NCI-H1105 (cell line): ENCODE data around the gene RPH3AL.
"Not testable (repeated sequence)": the region's sequence is repeated elsewhere in the genome, so short reads cannot be mapped to it uniquely, and the experiment has no call there.

Source experiments
- DNase-seq: peaks from one replicate; lab custom pipeline; 2025; lab: John Stamatoyannopoulos, UW

Gene RPH3AL

DNA sequence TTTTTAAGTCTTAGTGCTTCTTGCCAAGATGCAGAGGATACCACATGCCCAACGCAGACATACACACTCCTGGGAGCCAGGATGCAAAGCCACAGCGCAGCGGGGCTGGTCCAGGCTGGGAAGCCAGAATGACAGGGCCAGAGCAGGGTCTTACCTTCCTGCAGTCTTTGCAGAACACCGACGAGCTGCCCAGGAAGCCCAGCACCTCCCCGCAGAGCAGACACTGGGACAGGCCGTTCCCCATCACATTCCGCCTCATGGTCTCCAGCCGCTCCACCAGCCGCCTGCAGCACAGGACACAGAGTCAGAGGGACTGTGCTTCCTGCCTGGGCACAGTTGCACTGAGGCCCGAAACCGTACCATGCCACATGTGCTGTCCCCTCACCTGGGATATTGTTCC, 33.3 kb downstream of the RPH3AL start:
- DNase-seq, result no peak

DNA sequence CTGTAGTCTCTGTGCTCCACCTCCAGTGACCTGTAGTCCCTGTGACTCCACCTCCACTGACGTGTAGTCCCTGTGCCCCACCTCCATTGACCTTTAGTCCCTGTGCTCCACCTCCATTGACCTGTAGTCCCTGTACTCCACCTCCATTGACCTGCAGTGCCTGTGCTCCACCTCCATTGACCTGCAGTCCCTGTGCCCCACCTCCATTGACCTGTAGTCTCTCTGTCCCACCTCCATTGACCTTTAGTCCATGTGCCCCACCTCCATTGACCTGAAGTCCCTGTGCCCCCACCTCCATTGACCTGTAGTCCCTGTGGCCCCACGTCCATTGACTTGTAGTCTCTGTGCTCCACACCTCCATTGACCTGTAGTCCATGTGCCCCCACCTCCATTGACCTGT, 35.5 kb downstream of the RPH3AL start:
- DNase-seq, result not testable (repeated sequence)

DNA sequence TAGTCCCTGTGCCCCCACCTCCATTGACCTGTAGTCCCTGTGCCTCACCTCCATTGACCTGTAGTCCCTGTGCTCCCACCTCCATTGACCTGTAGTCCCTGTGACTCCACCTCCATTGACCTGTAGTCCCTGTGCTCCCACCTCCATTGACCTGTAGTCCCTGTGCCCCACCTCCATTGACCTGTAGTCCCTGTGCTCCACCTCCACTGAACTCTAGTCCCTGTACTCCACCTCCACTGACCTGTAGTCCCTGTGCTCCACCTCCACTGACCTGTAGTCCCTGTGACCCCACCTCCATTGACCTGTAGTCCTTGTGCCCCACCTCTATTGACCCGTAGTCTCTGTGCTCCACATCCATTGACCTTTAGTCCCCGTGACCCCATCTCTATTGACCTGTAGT, 37.2 kb downstream of the RPH3AL start:
- DNase-seq, result not testable (repeated sequence)

DNA sequence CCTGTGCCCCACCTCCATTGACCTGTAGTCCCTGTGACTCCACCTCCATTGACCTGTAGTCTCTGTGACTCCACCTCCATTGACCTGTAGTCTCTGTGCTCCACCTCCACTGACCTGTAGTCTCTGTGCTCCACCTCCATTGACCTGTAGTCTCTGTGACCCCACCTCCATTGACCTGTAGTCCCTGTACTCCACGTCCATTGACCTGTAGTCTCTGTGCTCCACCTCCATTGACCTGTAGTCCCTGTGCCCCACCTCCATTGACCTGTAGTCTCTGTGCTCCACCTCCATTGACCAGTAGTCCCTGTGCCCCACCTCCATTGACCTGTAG, 38.0 kb downstream of the RPH3AL start:
- DNase-seq, result not testable (repeated sequence)

DNA sequence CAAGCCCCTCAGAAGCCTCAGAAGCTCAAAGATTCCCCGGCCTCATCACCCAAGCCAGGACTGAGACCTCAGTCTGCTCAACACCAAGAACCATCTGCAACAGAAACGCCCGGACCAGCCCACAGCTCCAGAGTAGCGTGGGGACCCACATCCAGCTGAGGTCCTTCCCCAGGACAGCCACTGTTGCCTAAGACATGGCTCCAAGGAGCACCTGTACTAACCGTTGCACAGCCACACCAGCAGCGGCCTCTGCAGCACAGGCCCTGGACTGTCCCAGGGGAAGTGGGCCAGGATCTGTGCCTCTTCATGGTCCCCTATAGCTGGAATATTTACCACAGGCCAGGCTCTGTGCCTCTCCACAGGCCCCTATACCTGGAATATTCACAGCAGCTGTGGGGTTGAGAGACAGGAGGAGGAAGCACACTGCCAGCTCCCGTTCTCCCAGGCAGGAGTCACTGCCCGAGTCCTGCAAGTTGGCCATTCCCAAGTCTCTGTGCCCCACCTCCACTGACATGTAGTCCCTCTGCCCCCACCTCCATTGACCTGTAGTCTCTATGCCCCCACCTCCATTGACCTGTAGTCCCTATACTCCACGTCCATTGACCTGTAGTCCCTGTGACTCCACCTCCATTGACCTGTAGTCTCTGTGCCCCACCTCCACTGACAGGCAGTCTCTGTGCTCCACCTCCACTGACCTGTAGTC, 38.5 kb downstream of the RPH3AL start:
- no peak for DNase-seq

DNA sequence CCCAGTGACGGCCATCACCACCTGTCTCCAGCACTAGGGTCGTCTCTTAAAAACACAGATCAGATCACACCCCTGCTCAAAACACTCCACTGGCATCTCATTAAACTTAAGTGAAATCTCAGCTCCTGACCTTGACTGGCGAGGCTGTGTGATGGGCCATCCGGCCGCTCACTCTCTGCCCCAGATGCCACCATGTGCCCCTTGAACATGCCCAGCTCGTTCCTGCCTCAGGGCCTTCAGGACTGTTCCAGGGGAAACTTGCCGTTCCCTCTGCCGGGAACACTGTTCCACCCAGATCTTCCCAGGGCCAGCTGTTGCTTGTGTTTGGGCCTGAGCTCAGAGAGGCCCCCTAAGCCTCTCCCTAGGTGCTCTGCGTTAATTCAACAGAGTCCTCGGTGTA, 39.4 kb downstream of the RPH3AL start:
- no peak for DNase-seq

DNA sequence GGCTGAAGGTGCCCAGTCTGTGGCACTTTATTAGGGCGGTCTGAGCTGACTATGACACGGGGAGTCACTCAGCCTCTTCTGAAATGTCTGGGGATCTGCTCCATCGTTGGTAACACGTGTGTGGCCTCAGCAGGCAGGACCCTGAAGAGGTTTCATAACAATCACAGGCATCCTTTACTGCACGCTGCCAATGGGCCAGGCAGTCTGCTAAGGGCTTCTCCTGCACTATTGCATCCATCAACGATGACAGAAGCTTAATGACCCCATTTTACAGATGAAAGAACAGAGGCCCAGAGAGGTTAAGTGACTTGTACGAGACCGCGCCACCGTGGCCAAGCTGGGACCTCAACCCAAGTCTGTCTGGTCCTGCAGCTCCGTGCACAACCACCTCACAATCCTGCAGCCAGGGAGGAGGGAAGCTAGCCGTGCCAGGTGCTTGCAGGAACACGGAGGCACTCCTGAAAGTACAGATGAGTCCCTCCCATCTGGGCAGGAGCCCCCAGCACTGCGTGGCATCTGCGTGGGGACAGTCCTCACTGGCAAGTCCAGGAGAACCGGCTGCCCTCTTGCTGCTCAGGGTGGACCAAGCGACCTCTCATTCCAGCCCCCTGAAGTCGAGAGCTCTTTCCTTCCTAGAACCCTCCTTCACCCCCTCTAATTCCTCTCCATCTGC, 40.0 kb downstream of the RPH3AL start:
- DNase-seq, result no peak

DNA sequence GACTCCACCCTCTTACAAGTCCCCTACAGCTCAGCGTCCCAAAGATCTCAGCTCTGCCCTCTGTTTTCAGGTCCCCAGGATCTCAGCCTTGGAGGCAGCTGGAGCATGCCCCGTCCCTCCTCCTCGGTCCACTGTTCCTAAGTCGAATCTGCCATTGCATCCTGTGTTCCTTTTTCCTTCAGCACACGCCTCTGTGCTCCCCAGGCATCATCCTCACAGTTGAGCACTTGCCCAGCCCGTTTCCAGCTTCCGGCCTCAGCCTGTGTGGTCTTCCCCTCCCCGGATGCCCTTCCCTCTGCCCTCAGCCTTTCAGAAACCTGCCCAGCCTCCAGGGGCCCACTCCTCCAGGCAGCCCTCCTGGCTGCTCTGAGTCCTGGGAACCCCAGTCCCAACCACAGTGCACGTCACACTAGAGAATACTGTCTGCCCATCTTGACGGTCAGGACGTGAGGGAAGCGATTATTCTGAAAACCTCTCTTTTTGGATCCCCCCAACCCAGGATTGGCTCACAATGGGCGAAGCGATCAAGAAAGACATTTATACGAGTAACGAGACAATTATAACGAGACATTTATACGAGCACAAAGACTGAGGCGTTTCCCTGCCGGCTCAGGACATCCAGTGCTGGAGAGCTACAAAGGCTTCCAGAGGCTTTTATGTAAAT, 41.4 kb downstream of the RPH3AL start:
- no peak for DNase-seq

DNA sequence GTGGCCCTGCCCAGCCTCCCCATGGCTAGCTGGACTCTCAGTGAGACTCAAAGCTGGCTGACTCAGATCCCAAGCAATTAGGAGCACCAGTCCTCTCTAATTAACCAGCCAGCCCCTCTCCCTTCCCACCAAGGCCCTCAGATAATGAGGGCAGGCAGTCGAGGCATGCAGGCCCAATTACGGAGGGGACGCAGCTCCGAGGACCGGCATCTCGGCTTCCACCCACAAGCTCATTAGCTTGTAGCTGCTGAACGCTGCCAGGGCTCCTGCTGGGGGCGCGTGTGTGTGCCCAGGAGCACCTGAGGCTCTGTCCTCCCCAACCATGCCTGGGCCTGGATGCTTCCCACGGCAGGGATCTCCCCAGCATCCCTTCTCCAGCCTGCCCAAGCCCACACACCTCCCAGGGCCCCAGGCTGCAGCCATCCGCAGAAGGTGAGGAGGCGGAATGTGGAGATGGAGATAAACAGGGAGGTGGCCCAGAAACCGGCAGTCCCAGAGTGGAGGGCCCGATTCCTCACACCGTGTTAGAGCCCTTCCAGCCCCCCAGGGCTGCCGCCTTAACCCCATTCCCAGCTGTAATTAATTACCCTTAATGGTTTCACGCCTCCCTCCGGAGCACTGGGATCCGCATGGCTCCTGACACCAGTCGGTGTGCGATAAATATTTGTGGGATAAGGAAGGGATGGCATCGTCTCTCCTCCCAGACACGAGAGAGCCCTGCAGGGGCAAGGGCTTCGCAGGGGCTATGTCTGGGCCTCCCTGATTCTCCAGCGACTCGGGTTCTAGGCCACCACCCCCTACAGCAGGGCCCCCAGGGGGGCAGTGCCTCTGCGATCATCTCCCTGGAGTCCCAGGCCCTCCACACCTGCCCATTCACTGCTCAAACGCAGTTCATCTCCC, 42.2 kb downstream of the RPH3AL start:
- DNase-seq, result no peak

DNA sequence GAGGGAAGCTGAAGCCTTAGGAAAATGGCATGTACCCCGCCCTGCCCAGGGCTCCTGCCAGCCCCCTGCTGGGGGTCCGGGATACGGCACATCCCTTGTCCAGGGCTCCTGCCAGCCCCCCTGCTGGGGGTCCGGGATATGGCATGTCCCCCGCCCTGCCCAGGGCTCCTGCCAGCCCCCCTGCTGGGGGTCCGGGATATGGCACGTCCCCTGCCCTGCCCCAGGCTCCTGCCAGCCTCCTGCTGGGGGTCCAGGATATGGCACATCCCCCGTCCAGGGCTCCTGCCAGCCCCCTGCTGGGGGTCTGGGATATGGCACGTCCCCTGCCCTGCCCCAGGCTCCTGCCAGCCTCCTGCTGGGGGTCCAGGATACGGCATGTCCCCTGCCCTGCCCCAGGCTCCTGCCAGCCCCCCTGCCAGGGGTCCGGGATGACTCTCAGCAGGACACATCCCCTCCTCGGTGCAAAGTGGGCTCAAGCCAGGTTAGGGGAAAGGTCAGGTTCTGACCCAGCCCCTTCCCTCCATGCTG, 43.2 kb downstream of the RPH3AL start:
- no peak for DNase-seq

DNA sequence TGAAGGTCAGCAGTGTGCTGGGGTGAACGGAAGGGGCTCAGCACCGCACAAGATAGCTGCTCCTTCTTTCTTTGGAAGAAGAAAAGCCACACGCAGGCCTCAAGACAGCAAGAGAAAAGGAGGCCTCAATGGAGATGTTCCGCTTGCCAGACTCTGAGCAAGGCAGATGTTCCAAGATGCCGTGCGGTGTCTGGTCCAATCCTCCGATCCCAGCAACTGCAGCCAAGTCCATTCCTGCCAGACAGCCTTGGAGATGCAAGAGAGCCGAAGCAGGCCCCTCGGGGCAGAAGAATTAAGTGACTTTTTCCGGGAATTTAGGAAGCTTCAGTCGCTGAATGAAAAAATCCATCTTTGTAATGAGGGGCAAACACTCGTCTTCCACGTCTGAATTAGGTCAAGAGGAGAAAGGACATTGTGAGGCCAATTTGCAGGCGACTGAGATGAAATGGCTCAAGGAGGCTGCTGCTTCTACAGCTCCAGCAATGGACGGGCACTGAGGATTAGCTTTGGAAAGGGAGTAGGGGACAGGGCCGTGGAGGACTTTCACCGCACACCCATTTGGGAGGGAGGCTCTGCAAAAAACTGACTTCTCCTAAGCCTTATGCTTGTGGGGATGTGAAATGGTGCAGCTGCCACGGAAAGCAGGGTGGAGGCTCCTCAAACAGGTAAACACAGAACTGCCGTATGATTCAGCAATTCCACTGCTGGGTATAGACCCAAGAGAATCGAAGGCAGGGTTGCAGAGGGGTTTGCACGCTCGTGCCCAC, 44.7 kb downstream of the RPH3AL start:
- DNase-seq, result no peak

DNA sequence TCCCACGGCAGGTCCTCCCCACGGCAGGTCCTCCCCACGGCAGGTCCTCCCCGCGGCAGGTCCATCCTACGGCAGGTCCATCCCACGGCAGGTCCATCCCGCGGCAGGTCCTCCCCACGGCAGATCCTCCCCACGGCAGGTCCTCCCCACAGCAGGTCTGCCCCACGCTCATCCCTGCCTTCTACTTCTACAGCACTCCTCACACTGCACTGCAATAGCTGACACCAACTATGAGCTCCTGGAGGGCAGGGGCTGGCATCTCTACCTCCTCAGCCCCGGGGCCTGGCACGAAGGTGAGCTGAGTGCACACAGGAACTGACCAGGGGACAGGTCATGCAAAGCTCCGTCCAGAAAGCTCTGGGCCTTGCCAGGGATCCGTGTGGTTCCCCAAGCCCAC, 45.3 kb downstream of the RPH3AL start:
- no peak for DNase-seq

DNA sequence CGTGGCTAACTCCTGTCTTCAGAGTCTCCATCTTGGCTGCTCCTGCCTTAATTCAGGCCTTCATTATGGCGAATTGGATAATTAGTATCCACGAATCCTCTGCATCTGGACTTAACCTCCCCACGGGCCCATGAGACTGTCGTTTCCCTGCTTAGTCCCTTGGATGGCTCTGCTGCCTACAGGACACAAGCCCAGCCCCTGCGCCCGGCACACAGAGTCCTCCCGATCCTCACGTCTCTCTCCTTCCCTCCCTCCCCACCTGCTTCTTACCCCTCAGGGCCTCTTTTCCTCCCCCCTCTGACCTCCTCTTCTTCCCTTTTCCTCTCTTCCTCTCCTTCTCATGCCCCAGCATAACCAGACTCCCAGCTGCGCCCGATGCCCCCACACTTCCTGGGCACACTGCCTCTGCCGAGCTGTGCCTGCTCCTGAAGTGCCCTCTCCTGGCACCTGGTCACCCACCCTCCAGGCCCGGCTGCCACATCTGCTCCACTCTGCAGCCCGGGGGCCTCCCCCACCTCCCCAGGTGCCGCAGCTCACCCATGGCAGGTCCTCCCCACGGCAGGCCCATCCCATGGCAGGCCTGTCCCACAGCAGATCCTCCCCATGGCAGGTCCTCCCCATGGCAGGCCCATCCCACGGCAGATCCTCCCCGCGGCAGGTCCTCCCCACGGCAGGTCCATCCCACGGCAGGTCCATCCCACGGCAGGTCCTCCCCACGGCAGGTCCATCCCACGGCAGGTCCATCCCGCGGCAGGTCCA, 45.9 kb downstream of the RPH3AL start:
- DNase-seq, result no peak

DNA sequence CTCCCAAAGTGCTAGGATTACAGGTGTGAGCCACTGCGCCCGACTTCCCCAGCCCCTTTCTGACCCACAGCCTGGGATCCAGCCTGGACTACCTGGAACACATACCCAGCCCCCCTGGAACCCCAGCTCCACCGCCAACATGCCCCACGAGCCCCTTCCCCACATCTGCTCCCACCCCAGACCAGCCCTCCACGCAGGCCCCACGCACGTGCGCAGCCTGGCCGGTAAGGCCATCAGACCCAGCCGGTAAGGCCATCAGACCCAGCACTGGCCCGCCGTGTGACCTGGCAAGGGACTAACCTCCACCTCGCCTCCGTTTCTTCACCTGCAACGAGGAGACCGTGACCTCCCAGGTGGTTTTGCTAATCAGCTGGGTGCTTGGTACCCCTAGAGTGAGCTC, 46.5 kb downstream of the RPH3AL start:
- DNase-seq, result no peak

DNA sequence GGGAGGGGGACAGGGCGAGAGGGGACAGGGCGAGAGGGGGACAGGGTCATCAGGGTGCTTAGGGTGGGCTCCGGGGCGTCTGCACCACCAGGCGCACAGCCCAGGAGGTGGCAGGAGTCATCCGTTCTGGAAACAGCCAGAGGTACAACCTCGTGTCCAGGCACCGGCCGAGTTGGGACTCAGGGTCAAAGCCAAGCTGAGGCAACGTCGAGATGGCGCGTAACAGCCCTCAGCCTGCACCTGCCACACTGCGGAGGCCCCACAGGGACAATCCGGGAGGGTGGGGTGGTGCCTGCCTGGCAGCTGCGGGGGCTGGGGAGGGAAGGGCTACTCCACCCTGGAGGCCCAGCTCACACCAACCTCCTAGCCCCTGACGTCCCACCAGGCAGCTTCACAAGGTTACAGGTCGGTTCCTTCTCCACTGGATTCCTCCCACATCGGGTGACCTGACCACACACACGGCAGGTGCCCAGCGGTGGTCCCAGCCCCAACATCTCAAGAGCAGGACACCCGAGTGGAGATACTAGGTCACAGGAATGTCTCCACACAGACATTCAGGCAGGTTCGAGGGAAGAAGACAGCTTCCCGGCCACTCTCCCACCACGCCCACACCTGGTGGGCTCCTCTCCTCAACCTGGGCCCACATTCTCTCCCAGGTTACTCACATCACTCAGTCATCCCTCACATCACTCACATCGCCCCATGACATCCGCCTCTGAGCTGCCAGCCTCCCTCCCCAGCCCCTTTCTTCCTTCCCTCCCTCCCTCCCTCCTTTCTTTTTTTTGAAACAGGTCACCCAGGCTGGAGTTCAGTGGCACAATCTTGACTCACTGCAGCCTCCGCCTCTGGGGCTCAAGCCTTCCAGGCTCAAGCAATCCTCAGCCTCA, 47.3 kb downstream of the RPH3AL start:
- DNase-seq, result no peak

DNA sequence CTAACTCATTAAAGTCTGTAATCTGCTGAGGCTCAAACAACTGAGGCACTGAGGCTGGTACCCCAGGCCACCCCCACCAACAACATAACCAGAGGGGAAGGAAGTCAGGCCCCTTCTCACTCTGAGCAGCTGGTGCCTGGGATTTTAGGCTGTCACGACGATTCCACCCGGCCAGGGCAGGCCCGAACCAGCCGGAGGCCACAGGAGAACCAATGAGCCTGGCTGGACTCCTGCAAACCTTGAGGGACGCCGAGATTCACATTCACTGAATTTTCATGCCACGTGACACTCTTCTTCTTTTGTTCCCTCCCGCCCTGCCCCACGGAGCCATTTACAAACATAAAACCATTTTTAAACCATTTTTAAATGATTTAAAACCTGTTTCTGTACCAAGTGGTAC, 48.1 kb downstream of the RPH3AL start:
- DNase-seq, result no peak

DNA sequence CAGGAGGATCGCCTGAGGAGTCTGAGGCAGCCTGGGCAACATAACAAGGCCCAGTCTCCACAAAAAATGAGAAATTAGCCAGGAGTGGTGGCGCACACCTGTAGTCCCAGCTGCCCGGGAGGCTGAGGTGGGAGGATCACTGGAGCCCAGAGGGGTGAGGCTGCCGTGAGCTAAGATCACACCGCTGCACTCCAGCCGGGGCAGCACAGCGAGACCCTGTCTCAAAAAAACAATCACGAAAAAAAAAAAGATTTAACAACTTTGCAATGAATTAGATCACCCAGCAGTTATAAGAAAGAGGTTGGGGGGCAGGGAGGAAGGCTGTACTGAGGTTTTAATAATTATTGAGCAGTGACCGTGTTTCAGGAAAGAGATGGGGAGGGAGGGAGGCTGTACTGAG, 49.4 kb downstream of the RPH3AL start:
- DNase-seq, result no peak

DNA sequence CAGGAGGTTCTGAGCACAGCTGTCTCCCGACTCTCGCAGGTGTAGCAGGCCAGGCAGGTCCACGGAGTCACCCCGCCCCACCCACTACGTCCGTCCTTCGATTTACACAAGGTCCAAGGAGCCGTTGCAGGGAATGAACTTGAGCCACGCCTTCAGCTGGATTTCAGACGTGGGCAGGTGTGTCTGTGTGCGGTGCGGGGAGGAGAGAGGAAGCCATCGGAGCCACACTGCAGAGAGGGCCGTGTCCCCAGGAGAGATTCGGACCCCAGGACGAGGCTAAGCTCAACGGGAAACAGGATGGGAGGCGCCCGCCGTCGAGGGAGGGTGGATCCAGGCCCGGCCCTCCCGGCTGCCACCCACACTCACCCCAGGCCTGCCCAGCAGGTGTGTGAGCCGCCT, 50.3 kb downstream of the RPH3AL start:
- no peak for DNase-seq

DNA sequence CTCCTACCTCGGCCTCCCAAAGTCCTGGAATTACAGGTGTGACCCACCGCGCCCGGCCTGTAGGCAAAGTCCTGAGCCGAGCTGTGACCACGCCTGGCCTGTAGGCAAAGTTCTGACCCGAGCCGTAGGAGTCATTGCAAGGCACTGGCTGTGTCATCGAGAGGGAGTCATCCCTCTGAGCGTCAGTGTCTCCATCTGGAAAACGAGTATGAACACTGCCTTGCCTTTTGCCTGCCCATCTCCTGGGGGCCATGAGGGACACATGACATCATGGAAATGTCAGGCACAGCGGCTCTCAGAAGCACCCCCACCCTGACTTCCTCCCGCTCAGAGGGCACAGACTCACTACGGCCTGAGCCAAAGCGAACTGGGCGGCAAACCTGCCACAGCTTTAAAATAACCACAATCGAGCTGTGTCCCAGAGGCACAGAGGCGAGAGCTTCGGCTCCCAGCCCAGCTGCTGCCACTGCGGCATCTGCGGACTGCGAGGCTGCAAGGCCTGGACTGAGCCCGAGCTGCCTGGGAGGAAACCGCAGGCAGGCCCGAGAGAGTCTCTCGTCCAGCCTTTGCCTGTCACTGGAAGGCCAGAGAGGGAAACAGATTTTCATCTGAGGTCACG, 50.8 kb downstream of the RPH3AL start:
- DNase-seq, result no peak
